ENCODE results near the gene ITK. TPM values are rescaled to one million over a fixed set of nuclear protein-coding genes. Genes with fewer than 3 reads are reported as not detected.

ITK gene
- total RNA-seq, 3 donors from 2014 or later = 3.3 to 4.4 (median 3.4) TPM

- Histone ChIP-seq H3K27ac (no peak overlapping the region), H3K36me3 (no peaks in the 10 kb centered on the region), H3K9me3 (no peaks in the 10 kb centered on the region), H3K27me3 (peaks cover 0 to 6% of the 10 kb centered on the region in 2 donors), H3K4me1 (no peaks in the 10 kb centered on the region), H3K4me3 (no peak overlapping the region)
- TF ChIP-seq, protein P1, sequence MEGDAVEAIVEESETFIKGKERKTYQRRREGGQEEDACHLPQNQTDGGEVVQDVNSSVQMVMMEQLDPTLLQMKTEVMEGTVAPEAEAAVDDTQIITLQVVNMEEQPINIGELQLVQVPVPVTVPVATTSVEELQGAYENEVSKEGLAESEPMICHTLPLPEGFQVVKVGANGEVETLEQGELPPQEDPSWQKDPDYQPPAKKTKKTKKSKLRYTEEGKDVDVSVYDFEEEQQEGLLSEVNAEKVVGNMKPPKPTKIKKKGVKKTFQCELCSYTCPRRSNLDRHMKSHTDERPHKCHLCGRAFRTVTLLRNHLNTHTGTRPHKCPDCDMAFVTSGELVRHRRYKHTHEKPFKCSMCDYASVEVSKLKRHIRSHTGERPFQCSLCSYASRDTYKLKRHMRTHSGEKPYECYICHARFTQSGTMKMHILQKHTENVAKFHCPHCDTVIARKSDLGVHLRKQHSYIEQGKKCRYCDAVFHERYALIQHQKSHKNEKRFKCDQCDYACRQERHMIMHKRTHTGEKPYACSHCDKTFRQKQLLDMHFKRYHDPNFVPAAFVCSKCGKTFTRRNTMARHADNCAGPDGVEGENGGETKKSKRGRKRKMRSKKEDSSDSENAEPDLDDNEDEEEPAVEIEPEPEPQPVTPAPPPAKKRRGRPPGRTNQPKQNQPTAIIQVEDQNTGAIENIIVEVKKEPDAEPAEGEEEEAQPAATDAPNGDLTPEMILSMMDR (IDR thresholded peaks at IDR 0.05) = no peak
- no peak for TF ChIP-seq POLR2A (IDR thresholded peaks at IDR 0.05)
- peak in 1 of 2 donors; percentile 4 for DNase-seq (ENCODE audit: low spot score in 2 of 2)
- intact Hi-C loops (cut with DNase I; ENCODE audit: low total_unique reads) = no loop called here
Measured at GRCh38 chr5:157168286-157168685, 12.4 kb upstream of the ITK start.

DNA sequence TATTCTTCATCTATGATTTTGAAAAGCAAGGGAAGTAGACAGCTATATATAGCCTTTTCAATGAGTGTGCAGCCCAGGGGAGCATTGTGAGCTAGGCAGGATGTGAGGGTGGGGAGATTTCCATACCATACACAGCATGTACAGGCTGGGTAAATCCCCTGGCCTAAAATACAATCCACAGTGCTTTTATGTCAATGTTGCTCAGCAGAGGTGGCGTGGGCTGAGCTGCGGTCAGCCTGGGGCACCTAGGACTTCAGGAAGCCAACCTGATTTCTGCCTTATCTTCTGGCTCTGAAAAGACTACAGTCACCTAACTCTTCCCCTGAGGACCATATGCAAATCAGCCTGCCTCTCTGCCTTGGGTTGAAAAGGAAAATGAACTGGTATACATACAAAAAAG, 8.2 kb upstream of the ITK start:
- H3K36me3 ChIP-seq = no peaks in the 10 kb centered on the region
- no peaks in the 10 kb centered on the region for H3K4me1 ChIP-seq
- TF ChIP-seq POLR2A (IDR thresholded peaks at IDR 0.05) (no peak), POLR2AphosphoS5 (IDR thresholded peaks at IDR 0.05) (no peak)
- TF ChIP-seq, protein P1 (IDR thresholded peaks at IDR 0.05) = no peak
- no peak overlapping the region for H3K27ac ChIP-seq
- no peaks in the 10 kb centered on the region for H3K27me3 ChIP-seq
- no peak overlapping the region for H3K4me3 ChIP-seq
- H3K9me3 ChIP-seq = no peaks in the 10 kb centered on the region
- intact Hi-C loops (cut with DNase I; ENCODE audit: low total_unique reads) = no loop called here
- no peak for DNase-seq (ENCODE audit: low spot score in 2 of 2)

GRCh38 chr5:157175071-157175612, 5.5 kb upstream of the ITK start:
- Histone ChIP-seq H3K4me1 (no peaks in the 10 kb centered on the region), H3K27me3 (peaks cover 0 to 4% of the 10 kb centered on the region in 2 donors), H3K27ac (no peak overlapping the region), H3K4me3 (no peak overlapping the region), H3K9me3 (no peaks in the 10 kb centered on the region), H3K36me3 (no peaks in the 10 kb centered on the region)
- no peak for TF ChIP-seq POLR2AphosphoS5 (IDR thresholded peaks at IDR 0.05)
- no peak for TF ChIP-seq POLR2A (IDR thresholded peaks at IDR 0.05)
- TF ChIP-seq, protein P1 (IDR thresholded peaks at IDR 0.05) = no peak
- no peak for DNase-seq (ENCODE audit: low spot score in 2 of 2)
- intact Hi-C loops (cut with DNase I; ENCODE audit: low total_unique reads) = no loop called here

- TF ChIP-seq, protein P1 (IDR thresholded peaks at IDR 0.05) = no peak
- TF ChIP-seq POLR2A (IDR thresholded peaks at IDR 0.05) = no peak
- TF ChIP-seq POLR2AphosphoS5 (IDR thresholded peaks at IDR 0.05) = no peak
- no peak for DNase-seq (ENCODE audit: low spot score in 2 of 2)
- H3K9me3 ChIP-seq = no peaks in the 10 kb centered on the region
- H3K27ac ChIP-seq = no peak overlapping the region
- intact Hi-C loops (cut with DNase I; ENCODE audit: low total_unique reads) = no loop called here
- peaks cover 0 to 4% of the 10 kb centered on the region in 2 donors for H3K27me3 ChIP-seq
- H3K4me3 ChIP-seq = no peak overlapping the region
- H3K36me3 ChIP-seq = no peaks in the 10 kb centered on the region
- no peaks in the 10 kb centered on the region for H3K4me1 ChIP-seq
Measured at GRCh38 chr5:157177953-157178352, 2.7 kb upstream of the ITK start.

DNA sequence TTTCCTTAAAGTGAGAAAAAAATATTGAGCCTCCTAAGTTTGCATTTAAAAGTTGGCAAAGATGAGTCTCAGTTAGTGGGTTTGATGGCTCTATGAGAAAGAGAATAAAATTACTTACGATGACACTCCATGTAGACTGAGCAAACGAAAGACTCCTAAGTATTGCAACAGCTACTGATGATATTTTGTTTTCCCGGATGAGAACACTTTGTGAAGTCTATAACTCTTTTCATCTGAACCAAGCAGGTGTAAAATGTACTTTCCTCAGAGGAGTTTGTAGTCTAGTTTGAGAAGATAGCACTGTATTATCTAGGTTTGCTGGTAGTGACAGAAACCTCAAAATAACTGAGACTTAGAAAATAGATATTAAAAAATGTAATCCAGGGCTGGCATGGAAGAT, 1.7 kb upstream of the ITK start:
- Histone ChIP-seq H3K4me3 (no peak overlapping the region), H3K27me3 (peaks cover 0 to 4% of the 10 kb centered on the region in 2 donors), H3K4me1 (no peaks in the 10 kb centered on the region), H3K36me3 (no peaks in the 10 kb centered on the region), H3K27ac (no peak overlapping the region), H3K9me3 (no peaks in the 10 kb centered on the region)
- TF ChIP-seq POLR2AphosphoS5 (IDR thresholded peaks at IDR 0.05) (no peak), POLR2A (IDR thresholded peaks at IDR 0.05) (no peak)
- TF ChIP-seq, protein P1 (IDR thresholded peaks at IDR 0.05) = no peak
- intact Hi-C loops (cut with DNase I; ENCODE audit: low total_unique reads) = loop anchor here (1.0 kb wide), 1 partner anchor 17 kb away; no protein-coding TSS in a partner anchor
- DNase-seq (ENCODE audit: low spot score in 2 of 2) = no peak

All from breast epithelium (tissue), 4 donors.